Parietal lobe (tissue), 2 donors: ENCODE results near the gene ERG. TPM values are rescaled to one million over a fixed set of nuclear protein-coding genes. Genes with fewer than 3 reads are reported as not detected.

Experiments used
- small RNA-seq: library from RNA; depleted of rRNA; stranded (forward); fragments of <200 nt; gene quantifications from one replicate; pipeline ENCODE3, GENCODE V24; 2014; ENCODE audit warnings: low replicate concordance
- total RNA-seq: library from RNA; depleted of rRNA; stranded (reverse); fragments of >200 nt; gene quantifications from one replicate; pipeline ENCODE4 v1.2.3, GENCODE V29; 2014

The ERG gene
- 2.5 TPM for total RNA-seq

DNA sequence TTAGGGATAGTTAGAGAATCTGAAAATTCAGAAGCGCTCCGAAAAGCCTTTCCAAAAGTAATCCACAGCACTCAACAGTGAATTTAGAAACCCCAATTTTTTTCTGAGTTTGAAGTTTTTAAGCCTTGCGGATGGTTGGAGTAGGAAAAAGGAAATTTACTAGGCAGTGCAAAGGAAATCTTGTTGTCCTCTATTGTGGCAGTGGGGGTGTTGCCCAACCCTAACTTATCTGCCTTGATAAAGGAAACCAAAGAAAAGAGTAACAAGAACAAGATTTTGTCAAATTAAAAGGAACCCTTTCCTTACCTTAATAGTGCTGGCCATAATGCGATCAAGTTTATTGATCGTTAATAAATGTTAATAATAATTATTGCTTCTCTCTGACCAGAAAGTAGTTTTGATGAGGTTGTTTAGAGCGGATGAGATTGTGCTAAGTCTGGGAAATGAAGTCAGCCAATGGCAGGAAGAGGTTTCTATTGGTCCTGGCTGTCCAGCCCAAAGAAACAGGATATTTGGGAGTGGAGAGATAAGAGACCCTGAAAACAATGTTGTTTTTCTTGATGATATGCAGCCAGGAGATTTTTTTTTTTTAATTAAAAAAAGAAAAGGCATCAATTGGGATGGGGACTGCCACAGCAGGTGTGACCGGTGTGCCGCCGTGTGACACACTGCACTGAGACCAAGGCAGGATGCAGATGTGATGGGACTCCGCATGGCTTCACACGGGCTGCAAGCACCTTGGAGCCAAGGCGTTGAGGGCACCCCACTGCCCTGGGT is at the start of gene ERG:
Gene ERG (minus strand): TSS at position 421 of the 777 bp plus-strand sequence. CDS start 97 bp downstream, at position 324.

Small RNA genes lying within 50 kb of the gene (small RNA-seq; reads per million reads assigned to genes)
- gene SNRPGP13: not detected

Other genes with a start within 250 kb of the ERG start
- 0.31 TPM for gene KCNJ15, start 241.5 kb downstream of the ERG start, total RNA-seq